HG03175 (cell line): Measurements from ENCODE around the gene KCNQ2.

Source experiments
- ATAC-seq: cut with Tn5 transposase; IDR thresholded peaks from one replicate; pipeline ENCODE4 v1.9.1; 2021; ENCODE audit warnings: mild to moderate bottlenecking, moderate library complexity; ENCODE audit not compliant: unreplicated experiment

Gene KCNQ2

GRCh38 chr20:63374504-63374903, 98.0 kb downstream of the KCNQ2 start:
- no peak for ATAC-seq

GRCh38 chr20:63373996-63374395, 98.5 kb downstream of the KCNQ2 start:
- no peak for ATAC-seq

GRCh38 chr20:63372971-63373885, 99.2 kb downstream of the KCNQ2 start:
- ATAC-seq = no peak

GRCh38 chr20:63371291-63371865, 101.1 kb downstream of the KCNQ2 start:
- no peak for ATAC-seq

- no peak for ATAC-seq
Observed at GRCh38 chr20:63370618-63371187, 101.8 kb downstream of the KCNQ2 start.

GRCh38 chr20:63369724-63370617, 102.5 kb downstream of the KCNQ2 start:
- ATAC-seq = no peak

- no peak for ATAC-seq
Observed at GRCh38 chr20:63369024-63369530, 103.4 kb downstream of the KCNQ2 start.

GRCh38 chr20:63368151-63368550, 104.3 kb downstream of the KCNQ2 start:
- ATAC-seq = no peak

- ATAC-seq = no peak
Observed at GRCh38 chr20:63367446-63368055, 104.9 kb downstream of the KCNQ2 start.

GRCh38 chr20:63366390-63367365, 105.8 kb downstream of the KCNQ2 start:
- ATAC-seq = no peak

GRCh38 chr20:63365601-63366389, 106.7 kb downstream of the KCNQ2 start:
- no peak for ATAC-seq

GRCh38 chr20:63364801-63365585, 107.5 kb downstream of the KCNQ2 start:
- no peak for ATAC-seq

- no peak for ATAC-seq
Observed at GRCh38 chr20:63363981-63364561, 108.4 kb downstream of the KCNQ2 start.

GRCh38 chr20:63363013-63363957, 109.2 kb downstream of the KCNQ2 start:
- no peak for ATAC-seq

- no peak for ATAC-seq
Observed at GRCh38 chr20:63362436-63363009, 109.9 kb downstream of the KCNQ2 start.
